Measurements from ENCODE around the gene SULF2. TPM values are rescaled to one million over a fixed set of nuclear protein-coding genes. Genes with fewer than 3 reads are reported as not detected.

Gene SULF2
- total and polyA plus RNA-seq, 2 of the 13 experiments (the other 11 are each of a cell fraction or from before 2014, with no cell fraction given) = 7.2 to 50.9 TPM

- TF ChIP-seq REST (IDR thresholded peaks at IDR 0.05; ENCODE audit: borderline replicate concordance in 1 of 2, low read depth in 1 of 2, low read length in 2 of 2) (no peak), ZNF768 (CRISPR knock-in tag; IDR thresholded peaks at IDR 0.05) (peak; percentile 48; the same call in 1 of the 2 replicates), FOXP4 (CRISPR knock-in tag; IDR thresholded peaks at IDR 0.05) (no peak), ZNF816 (CRISPR knock-in tag; IDR thresholded peaks at IDR 0.05; ENCODE audit: borderline replicate concordance) (no peak), ZNF552 (CRISPR knock-in tag; IDR thresholded peaks at IDR 0.05; ENCODE audit: borderline replicate concordance) (no peak), FOXJ3 (CRISPR knock-in tag; IDR thresholded peaks at IDR 0.05; ENCODE audit: borderline replicate concordance) (no peak), HNRNPUL1 (IDR thresholded peaks at IDR 0.05; ENCODE audit: low read depth, low read length) (no peak), ZNF251 (CRISPR knock-in tag; IDR thresholded peaks at IDR 0.05) (no peak), CC2D1A (CRISPR knock-in tag; IDR thresholded peaks at IDR 0.05) (no peak), ZNF280D (CRISPR knock-in tag; IDR thresholded peaks at IDR 0.05) (no peak), TCF7L2 (IDR thresholded peaks at IDR 0.05; ENCODE audit: low read depth, low read length) (no peak), IKZF5 (CRISPR knock-in tag; IDR thresholded peaks at IDR 0.05) (no peak), SIX4 (CRISPR knock-in tag; IDR thresholded peaks at IDR 0.05) (no peak), ZNF605 (CRISPR knock-in tag; IDR thresholded peaks at IDR 0.05) (no peak), ZNF674 (CRISPR knock-in tag; IDR thresholded peaks at IDR 0.05; ENCODE audit: low read depth) (no peak), POLR2AphosphoS2 (IDR thresholded peaks at IDR 0.05; ENCODE audit: low read depth, low read length) (no peak), ZFX (CRISPR knock-in tag; IDR thresholded peaks at IDR 0.05; ENCODE audit: low read depth) (peak; percentile 43; the same call in 1 of the 2 replicates), ZNF510 (CRISPR knock-in tag; IDR thresholded peaks at IDR 0.05; ENCODE audit: low read depth) (no peak), SP140L (CRISPR knock-in tag; IDR thresholded peaks at IDR 0.05; ENCODE audit: borderline replicate concordance) (no peak), POGZ (CRISPR knock-in tag; IDR thresholded peaks at IDR 0.05) (no peak), HNRNPL (IDR thresholded peaks at IDR 0.05; ENCODE audit: low read depth, low read length) (0 out of 2 replicates have a peak, but pooled peaks have one; percentile 22)
Observed at GRCh38 chr20:47676219-47676721, 109.0 kb downstream of the SULF2 start (continued).

Data from HepG2 (cell line).